K562 (cell line): ENCODE results near the gene CD274. TPM values are rescaled to one million over a fixed set of nuclear protein-coding genes. Genes with fewer than 3 reads are reported as not detected.

Source experiments
- ATAC-seq: fragments of 200-7000 bp; cut with Tn5 transposase; 3 replicates; pipeline ENCODE4 v1.9.1; 2020; ENCODE audit warnings: moderate library complexity
- BruUV-seq: library from RNA; stranded (reverse); fragments of 400-500 nt; replicated peaks from 2 replicates; lab custom pipeline; 2021; lab: Mats Ljungman, UMichigan
- CTCF ChIA-PET: fragments of 300-600 bp; formaldehyde crosslinking; extraction: SDS; loops from one replicate; lab custom pipeline; 2021; ENCODE audit warnings: low intra/inter-chr PET ratio; lab: Yijun Ruan, JAX
- POLR2A ChIA-PET: fragments of 300-600, 350-650 bp; sonication (Branson Sonifier 250); formaldehyde crosslinking; extraction: SDS; loops from one replicate; lab custom pipeline; 2021; ENCODE audit warnings: antibody characterized with exemption, inconsistent platforms; lab: Yijun Ruan, JAX
- DNase-seq, 4 experiments: peaks; one replicate each; pipeline versions ENCODE4 v3.0.0 to v3.0.0-alpha.2; 2011 to 2018; ENCODE audit warnings: low spot score in 3 of 4, mixed read lengths in 3 of 4; ENCODE audit errors: extremely low read depth in 1 of 4
- FAIRE-seq: peaks from 2 replicates; lab custom pipeline; 2011; peaks lifted over from hg19 to GRCh38; lab: Jason Lieb, UNC
- H2AFZ ChIP-seq: 2 replicates; pipeline ENCODE4 v1.6.0; 2011; ENCODE audit warnings: low read depth, low read length, control low read depth, inconsistent platforms
- H3K27ac ChIP-seq: fragments of 200-600 bp; 3 replicates; pipeline ENCODE4 v1.8.0; 2011; ENCODE audit warnings: low read depth, mild to moderate bottlenecking, control low read depth, inconsistent platforms, low read length, moderate library complexity, mixed read lengths; ENCODE audit errors: extremely low read depth
- H3K27me3 ChIP-seq, 2 experiments: fragments of 300-600 bp in 1 of 2; 2 replicates in 1 of 2; 3 replicates in 1 of 2; pipeline versions ENCODE4 v1.6.0 to v1.8.0; 2011; ENCODE audit warnings: inconsistent platforms in 2 of 2, low read length in 2 of 2, mild to moderate bottlenecking in 1 of 2, mixed read lengths in 1 of 2, moderate library complexity in 1 of 2; ENCODE audit not compliant: control insufficient read depth in 2 of 2, insufficient read depth in 2 of 2
- H3K36me3 ChIP-seq: fragments of 300-600 bp; 3 replicates; pipeline ENCODE4 v1.8.0; 2011; ENCODE audit warnings: mild to moderate bottlenecking, low read length, inconsistent platforms; ENCODE audit not compliant: control insufficient read depth, insufficient read depth
- H3K4me1 ChIP-seq, 2 experiments: fragments of 200-600 bp in 1 of 2; replicated peaks in 1 of 2; 2 replicates in 1 of 2; 3 replicates in 1 of 2; pipeline versions ENCODE4 v1.5.1 to v1.8.0; 2011; ENCODE audit warnings: inconsistent platforms in 2 of 2, low read length in 2 of 2, mild to moderate bottlenecking in 1 of 2, mixed read lengths in 1 of 2, moderate library complexity in 1 of 2; ENCODE audit not compliant: control insufficient read depth in 2 of 2, insufficient read depth in 2 of 2
- H3K4me2 ChIP-seq: 2 replicates; pipeline ENCODE4 v1.6.1; 2011; ENCODE audit warnings: low read length, control low read depth, inconsistent platforms, mixed read lengths; ENCODE audit not compliant: insufficient read depth
- H3K4me3 ChIP-seq: fragments of 200-600 bp; sonication (generic), shearing (Covaris generic); 2 replicates; pipeline ENCODE4 v1.5.1; 2016; ENCODE audit warnings: control low read depth, inconsistent platforms
- H3K79me2 ChIP-seq: fragments of 200-600 bp; 3 replicates; pipeline ENCODE4 v1.8.0; 2011; ENCODE audit warnings: low read length, inconsistent platforms; ENCODE audit not compliant: control insufficient read depth, insufficient read depth
- H3K9ac ChIP-seq, 2 experiments: 2 replicates each; pipeline versions ENCODE4 v1.6.0 to v1.6.1; 2011; ENCODE audit warnings: low read depth in 2 of 2, low read length in 2 of 2, control low read depth in 1 of 2, inconsistent platforms in 1 of 2, mild to moderate bottlenecking in 1 of 2, mixed read lengths in 1 of 2; ENCODE audit not compliant: insufficient read depth in 1 of 2
- H3K9me1 ChIP-seq: one replicate; pipeline ENCODE4 v1.6.0; 2011; ENCODE audit warnings: inconsistent platforms, mild to moderate bottlenecking, low read length, moderate library complexity; ENCODE audit not compliant: control insufficient read depth, insufficient read depth
- H3K9me3 ChIP-seq: replicated peaks from 2 replicates; pipeline ENCODE4 v1.5.1; 2011; ENCODE audit warnings: low read depth, low read length, inconsistent platforms; ENCODE audit not compliant: control insufficient read depth, insufficient read depth
- H4K20me1 ChIP-seq: replicated peaks from 2 replicates; pipeline ENCODE4 v1.6.1; 2011; ENCODE audit warnings: low read length, inconsistent platforms, mixed read lengths; ENCODE audit not compliant: control insufficient read depth, insufficient read depth
- GABPB1 ChIP-seq: sonication (generic); formaldehyde crosslinking; IDR thresholded peaks from 2 replicates; pipeline ENCODE4 v1.8.0; 2022; ENCODE audit warnings: mild to moderate bottlenecking, missing genetic modification reagents
- RB1 ChIP-seq: fragments of 450-650 bp; IDR thresholded peaks from 2 replicates; pipeline ENCODE4 v1.6.1; 2017; ENCODE audit warnings: low read depth, mild to moderate bottlenecking
- SREBF1 ChIP-seq: fragments of 150-350 bp; IDR thresholded peaks from 2 replicates; pipeline ENCODE4 v1.6.1; 2014; ENCODE audit warnings: antibody characterized with exemption, low read depth, low read length, borderline replicate concordance
- WGBS: fragments of 100-300 bp; shearing (Covaris generic); methylation state at CpG from one replicate; pipeline ENCODE4 v1.1.6; 2016; ENCODE audit warnings: low coverage, mixed read lengths; ENCODE audit not compliant: insufficient coverage; ENCODE audit errors: missing lambda C conversion rate; 5-methylcytosine and 5-hydroxymethylcytosine counted together
- in situ Hi-C: fragments of 300-500 bp; cut with MboI; formaldehyde crosslinking; loops from 4 replicates; pipeline ENCODE4 v1.15.0; 2018; ENCODE audit warnings: inconsistent platforms, mixed read lengths
- intact Hi-C: fragments of 100-400 bp; cut with micrococcal nuclease; formaldehyde crosslinking; loops from 2 replicates; pipeline ENCODE4 v1.14.2; 2022
- polyA plus RNA-seq, 8 experiments: library from polyadenylated mRNA; depleted of rRNA in 4 of 8; stranded (reverse) in 5 of 8; unstranded in 3 of 8; fragments of >200 nt; fragmentation: Nextera tagmentation in 2 of 8; fragmentation: Illumina TruSeq in 1 of 8; extraction: Ambion mirVana in 2 of 8; extraction: Trizol in 1 of 8; gene quantifications; 2 replicates each; pipeline versions ENCODE4 v1.2.1 to v1.2.3, GENCODE V29; 2011 to 2014; ENCODE audit warnings: inconsistent platforms in 1 of 8, missing spikeins in 1 of 8
- total RNA-seq, 7 experiments: library from RNA; depleted of rRNA in 6 of 7; stranded (reverse); fragments of >200 nt in 6 of 7; fragmentation: Illumina TruSeq in 2 of 7; extraction: Trizol in 2 of 7; gene quantifications; 2 replicates each; pipeline versions ENCODE4 v1.2.1 to v1.2.3, GENCODE V29; 2011 to 2021; ENCODE audit warnings: low replicate concordance in 1 of 7
- TF ChIP-seq, protein P1 (sequence below): fragments of 250-450 bp; sonication (Bioruptor Pico); IDR thresholded peaks from 2 replicates; pipeline ENCODE4 v1.5.0; 2021; ENCODE audit warnings: mild to moderate bottlenecking, moderate library complexity

CD274 gene
- total and polyA plus RNA-seq, 9 of the 15 experiments (the other 6 are each of a cell fraction or from before 2014, with no cell fraction given) = 0.07 to 0.51 (median 0.30) TPM; not detected in 1

DNA sequence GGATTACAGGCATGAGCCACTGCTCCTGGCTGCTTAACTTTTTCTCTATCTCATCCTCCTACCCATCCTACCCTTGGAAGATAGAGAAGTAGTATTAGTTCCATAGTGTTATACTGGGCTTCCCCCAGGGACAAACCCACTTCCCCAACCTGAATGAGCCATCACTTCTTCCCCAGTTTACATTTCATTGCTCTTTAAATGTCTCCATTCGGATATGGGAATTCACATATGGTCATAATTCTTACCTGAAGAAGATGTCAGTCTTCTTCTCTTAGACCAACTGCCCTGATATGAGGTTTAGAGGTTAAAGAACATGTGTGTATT is 1.9 kb downstream of the CD274 start:
- no peak overlapping the region for H3K4me2 ChIP-seq
- no peak overlapping the region for H2AFZ ChIP-seq
- no peak for ATAC-seq
- no peak for FAIRE-seq
- H3K9ac ChIP-seq = no peak overlapping the region
- no TSS peak for BruUV-seq
- peaks cover 2 to 4% of the 10 kb centered on the region in 2 experiments; a peak in 2 of 5 replicates for H3K4me1 ChIP-seq
- ChIA-PET CTCF (no interaction called here), POLR2A (no interaction called here)
- no peak for DNase-seq
- H3K4me3 ChIP-seq = no peak overlapping the region
- H3K9me3 ChIP-seq = no peaks in the 10 kb centered on the region
- in situ Hi-C loops (no loop called here), intact Hi-C loops (loop anchor here (5.0 kb wide), 1 partner anchor 50 kb away; no protein-coding TSS in a partner anchor)
- H3K36me3 ChIP-seq = no peaks in the 10 kb centered on the region
- no peak for TF ChIP-seq SREBF1
- TF ChIP-seq RB1 = no peak
- no peak for TF ChIP-seq GABPB1
- TF ChIP-seq, protein P1, sequence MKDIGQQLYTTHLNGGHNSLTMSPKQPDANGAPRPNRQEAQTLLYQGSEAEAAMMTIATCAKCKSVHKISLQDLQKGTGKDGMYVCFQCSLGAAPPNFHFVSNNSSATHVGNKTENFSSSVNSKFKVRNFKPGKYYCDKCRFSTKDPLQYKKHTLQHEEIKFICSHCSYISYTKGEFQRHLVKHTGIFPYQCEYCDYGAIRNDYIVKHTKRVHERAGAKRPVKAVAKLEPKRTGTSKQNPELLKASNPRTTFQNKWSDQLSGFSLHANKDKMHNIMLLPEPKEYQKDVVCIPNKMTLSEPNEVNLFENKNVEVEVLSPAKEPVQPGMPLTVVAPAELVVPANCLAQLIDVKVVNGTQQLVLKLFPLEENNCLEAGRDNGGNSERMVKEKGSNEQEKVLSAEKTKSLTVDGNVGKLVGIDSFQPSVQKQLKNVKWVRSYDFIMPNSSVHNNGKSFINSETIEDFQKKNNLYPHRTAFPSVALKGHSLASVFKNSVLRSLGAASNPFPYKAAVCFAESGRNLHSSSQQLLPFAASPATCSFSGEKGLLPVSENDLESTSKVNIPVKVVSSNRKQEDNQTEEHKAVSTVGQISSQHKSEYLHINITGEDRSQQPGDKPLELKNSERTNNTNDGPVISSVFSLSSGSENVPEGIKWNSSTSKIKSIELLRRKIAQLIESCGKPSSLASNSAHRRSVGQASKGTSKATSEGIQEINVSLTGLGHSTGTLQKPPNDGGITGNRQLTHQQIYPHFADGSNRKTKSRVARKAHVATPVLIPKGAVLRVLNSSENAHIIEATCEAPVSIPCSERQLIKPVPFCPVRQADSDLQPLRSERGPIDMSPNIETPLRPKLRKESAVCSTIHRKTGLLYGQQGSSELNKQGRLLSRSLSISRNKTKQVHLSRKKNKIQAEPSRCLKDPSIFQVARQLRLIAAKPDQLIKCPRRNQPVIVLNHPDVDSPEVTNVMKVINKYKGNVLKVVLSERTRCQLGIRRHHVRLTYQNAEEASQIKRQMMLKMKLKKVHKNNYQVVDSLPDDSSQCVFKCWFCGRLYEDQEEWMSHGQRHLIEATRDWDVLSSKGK (CRISPR knock-in tag) = no peak
- H3K79me2 ChIP-seq = no peaks in the 10 kb centered on the region
- H3K27me3 ChIP-seq = no peaks in the 10 kb centered on the region
- WGBS = 63% methylated on average over 1 of the region's 1 CpG
- H3K9me1 ChIP-seq = no peaks in the 10 kb centered on the region
- no peak overlapping the region for H3K27ac ChIP-seq
- H4K20me1 ChIP-seq = no peaks in the 10 kb centered on the region
